Thyroid gland (tissue), 4 donors: ENCODE results near the gene ZNF536. TPM values are rescaled to one million over a fixed set of nuclear protein-coding genes. Genes with fewer than 3 reads are reported as not detected.
"Not testable (repeated sequence)": the region's sequence is repeated elsewhere in the genome, so short reads cannot be mapped to it uniquely, and the experiment has no call there.

ENCODE experiments used
- DNase-seq, 2 donors: peaks; one replicate each; pipeline ENCODE4 v3.0.0-alpha.2; 2019
- H3K27ac ChIP-seq, 3 donors: fragments of 200-600 bp; sonication (generic); 1 replicate in 2 of 3; 2 replicates in 1 of 3; pipeline ENCODE4 v1.5.1; 2016 to 2019; ENCODE audit warnings: mild to moderate bottlenecking in 1 of 3, moderate library complexity in 1 of 3
- H3K27me3 ChIP-seq: fragments of 200-600 bp; sonication (generic); one replicate; pipeline ENCODE4 v1.5.1; 2019
- H3K36me3 ChIP-seq, 2 donors: fragments of 200-600 bp; sonication (generic); one replicate each; pipeline ENCODE4 v1.5.1; 2016 to 2019
- H3K4me1 ChIP-seq, 2 donors: fragments of 200-600 bp; sonication (generic); one replicate each; pipeline ENCODE4 v1.5.1; 2017 to 2019
- H3K4me3 ChIP-seq, 3 donors: fragments of 200-600 bp; sonication (generic); replicated peaks in 1 of 3; 1 replicate in 2 of 3; 2 replicates in 1 of 3; pipeline ENCODE4 v1.5.1; 2016; ENCODE audit warnings: mild to moderate bottlenecking in 1 of 3
- H3K9me3 ChIP-seq: fragments of 200-600 bp; sonication (generic); one replicate; pipeline ENCODE4 v1.5.1; 2017
- CTCF ChIP-seq, 6 experiments: fragments of 200-600 bp in 3 of 6; fragments of 450-650 bp in 3 of 6; sonication (generic) in 3 of 6; IDR thresholded peaks; one replicate each; pipeline ENCODE4 v1.5.1; 2016 to 2019; ENCODE audit warnings: antibody characterized with exemption in 6 of 6, mild to moderate bottlenecking in 2 of 6, inconsistent platforms in 1 of 6, moderate library complexity in 1 of 6
- POLR2A ChIP-seq, 2 donors: fragments of 450-650 bp; IDR thresholded peaks; one replicate each; pipeline ENCODE4 v1.6.1; 2017; ENCODE audit warnings: antibody characterized with exemption in 2 of 2, mild to moderate bottlenecking in 2 of 2, moderate library complexity in 1 of 2
- WGBS, 2 donors: methylation state at CpG; one replicate each; pipeline ENCODE4 v1.1.5; 2017; 5-methylcytosine and 5-hydroxymethylcytosine counted together
- intact Hi-C: fragments of 100-400 bp; cut with DNase I; formaldehyde crosslinking; loops from one replicate; pipeline ENCODE4 v1.15.1; 2023
- total RNA-seq, 4 donors: library from RNA; depleted of rRNA; stranded (reverse); fragments of >200 nt; gene quantifications; one replicate each; pipeline ENCODE4 v1.2.3, GENCODE V29; 2016

The ZNF536 gene
- total RNA-seq, 4 donors from 2014 or later: 1.1 to 10.8 (median 5.3) TPM

GRCh38 chr19:30341611-30342201, 30.5 kb upstream of the ZNF536 start:
- H3K27me3 ChIP-seq: no peaks in the 10 kb centered on the region
- no peak overlapping the region for H3K27ac ChIP-seq
- no peaks in the 10 kb centered on the region for H3K9me3 ChIP-seq
- TF ChIP-seq POLR2A (IDR thresholded peaks at IDR 0.05) (no peak), CTCF (IDR thresholded peaks at IDR 0.05) (no peak)
- no peak overlapping the region for H3K4me3 ChIP-seq
- intact Hi-C loops: no loop called here
- H3K36me3 ChIP-seq: no peaks in the 10 kb centered on the region
- DNase-seq: no peak
- peaks cover 8% of the 10 kb centered on the region in 2 donors for H3K4me1 ChIP-seq

- TF ChIP-seq POLR2A (IDR thresholded peaks at IDR 0.05) (no peak), CTCF (IDR thresholded peaks at IDR 0.05) (no peak)
- intact Hi-C loops: no loop called here
- Histone ChIP-seq H3K27ac (no peak overlapping the region), H3K9me3 (no peaks in the 10 kb centered on the region), H3K27me3 (no peaks in the 10 kb centered on the region), H3K4me3 (no peak overlapping the region), H3K4me1 (peaks cover 8% of the 10 kb centered on the region in 2 donors), H3K36me3 (no peaks in the 10 kb centered on the region)
- 83 to 93% methylated on average over 3 of the region's 3 CpGs for WGBS, 2 donors
- no peak for DNase-seq
Observed at GRCh38 chr19:30342901-30343300, 29.3 kb upstream of the ZNF536 start.

- H3K36me3 ChIP-seq: no peaks in the 10 kb centered on the region
- H3K9me3 ChIP-seq: no peaks in the 10 kb centered on the region
- WGBS, 2 donors: 93 to 96% methylated on average over 14 of the region's 14 CpGs
- intact Hi-C loops: no loop called here
- H3K27me3 ChIP-seq: no peaks in the 10 kb centered on the region
- H3K27ac ChIP-seq: no peak overlapping the region
- H3K4me3 ChIP-seq: no peak overlapping the region
- TF ChIP-seq CTCF (IDR thresholded peaks at IDR 0.05) (no peak), POLR2A (IDR thresholded peaks at IDR 0.05) (no peak)
- peaks cover 8% of the 10 kb centered on the region in 2 donors for H3K4me1 ChIP-seq
- DNase-seq: no peak
Observed at GRCh38 chr19:30344446-30345425, 27.4 kb upstream of the ZNF536 start.

- WGBS, 2 donors: 92 to 93% methylated on average over 8 of the region's 8 CpGs
- Histone ChIP-seq H3K36me3 (no peaks in the 10 kb centered on the region), H3K4me3 (no peak overlapping the region), H3K27ac (no peak overlapping the region), H3K9me3 (no peaks in the 10 kb centered on the region), H3K27me3 (no peaks in the 10 kb centered on the region), H3K4me1 (peaks cover 4 to 5% of the 10 kb centered on the region in 2 donors)
- intact Hi-C loops: no loop called here
- TF ChIP-seq CTCF (IDR thresholded peaks at IDR 0.05) (no peak), POLR2A (IDR thresholded peaks at IDR 0.05) (no peak)
- no peak for DNase-seq
Observed at GRCh38 chr19:30345686-30346085, 26.5 kb upstream of the ZNF536 start.

- H3K36me3 ChIP-seq, H3K4me1 ChIP-seq, H3K27ac ChIP-seq, H3K9me3 ChIP-seq, H3K27me3 ChIP-seq, H3K4me3 ChIP-seq, DNase-seq, intact Hi-C loops: not testable (repeated sequence)
- WGBS, 2 donors: 96 to 97% methylated on average over 1 of the region's 1 CpG
Observed at GRCh38 chr19:30346468-30346867, 25.7 kb upstream of the ZNF536 start.
